ENCODE results near the gene ESPNL.
"Not testable (repeated sequence)": the region's sequence is repeated elsewhere in the genome, so short reads cannot be mapped to it uniquely, and the experiment has no call there.

Gene ESPNL

DNA sequence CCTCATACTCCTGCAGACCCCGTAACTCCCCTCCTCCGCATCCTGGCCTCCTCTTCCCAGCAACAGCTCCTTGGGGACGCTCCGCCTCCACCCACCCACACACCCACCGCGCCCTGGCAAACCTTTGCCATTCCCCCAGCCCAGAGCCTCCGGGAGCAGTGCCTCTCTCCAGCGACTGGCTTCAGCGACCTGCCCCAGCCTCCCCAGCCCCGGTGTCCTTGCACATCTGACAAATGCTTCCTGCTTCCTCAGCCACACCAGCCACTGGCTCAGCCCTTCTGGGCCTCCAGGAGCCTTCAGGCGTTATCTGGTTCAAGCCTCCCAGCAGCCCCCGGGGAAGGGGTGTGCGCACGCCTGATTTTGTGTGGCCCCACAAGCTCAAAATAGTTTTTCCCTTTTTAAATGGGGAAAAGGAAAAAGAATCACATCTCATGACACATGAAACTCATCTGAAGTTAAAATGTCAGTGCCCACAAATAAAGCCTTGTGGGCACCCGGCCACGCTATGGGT lies 14.2 kb downstream of the ESPNL start:
- Histone ChIP-seq H3K27me3 (ENCODE audit: insufficient read depth, low read length, poor library complexity) (no peaks in the 10 kb centered on the region), H4K8ac (ENCODE audit: low read depth, low read length) (no peak overlapping the region), H3K9ac (ENCODE audit: low read length) (no peak overlapping the region), H2BK120ac (ENCODE audit: low read depth, low read length) (no peak overlapping the region), H3K4ac (ENCODE audit: low read depth, low read length) (no peak overlapping the region), H2BK15ac (replicated peaks; ENCODE audit: low read depth) (no peak overlapping the region), H4K5ac (ENCODE audit: low read length) (no peak overlapping the region), H3K36me3 (ENCODE audit: control insufficient read depth, insufficient read depth, low read length) (no peaks in the 10 kb centered on the region), H3K4me2 (ENCODE audit: low read length) (no peak overlapping the region), H3K79me1 (ENCODE audit: low read length) (no peaks in the 10 kb centered on the region), H3K27ac (ENCODE audit: low read depth, low read length) (no peak overlapping the region), H2BK5ac (ENCODE audit: low read length) (no peak overlapping the region), H2AK5ac (ENCODE audit: low read length) (no peak overlapping the region), H3K23ac (ENCODE audit: low read length) (no peak overlapping the region), H3K56ac (ENCODE audit: low read length) (no peak overlapping the region), H3K4me1 (ENCODE audit: control insufficient read depth, low read depth, low read length) (no peaks in the 10 kb centered on the region), H3K18ac (ENCODE audit: low read length) (no peak overlapping the region), H3K4me3 (ENCODE audit: low read length) (no peak overlapping the region), H3K79me2 (ENCODE audit: control insufficient read depth, insufficient read depth, low read length) (no peaks in the 10 kb centered on the region)
- no CpG with 5 or more reads among the region's 16 CpGs for whole genome bisulfite sequencing (ENCODE audit: extremely low coverage, insufficient coverage, low lambda C conversion rate)
- no peak for DNase-seq

DNA sequence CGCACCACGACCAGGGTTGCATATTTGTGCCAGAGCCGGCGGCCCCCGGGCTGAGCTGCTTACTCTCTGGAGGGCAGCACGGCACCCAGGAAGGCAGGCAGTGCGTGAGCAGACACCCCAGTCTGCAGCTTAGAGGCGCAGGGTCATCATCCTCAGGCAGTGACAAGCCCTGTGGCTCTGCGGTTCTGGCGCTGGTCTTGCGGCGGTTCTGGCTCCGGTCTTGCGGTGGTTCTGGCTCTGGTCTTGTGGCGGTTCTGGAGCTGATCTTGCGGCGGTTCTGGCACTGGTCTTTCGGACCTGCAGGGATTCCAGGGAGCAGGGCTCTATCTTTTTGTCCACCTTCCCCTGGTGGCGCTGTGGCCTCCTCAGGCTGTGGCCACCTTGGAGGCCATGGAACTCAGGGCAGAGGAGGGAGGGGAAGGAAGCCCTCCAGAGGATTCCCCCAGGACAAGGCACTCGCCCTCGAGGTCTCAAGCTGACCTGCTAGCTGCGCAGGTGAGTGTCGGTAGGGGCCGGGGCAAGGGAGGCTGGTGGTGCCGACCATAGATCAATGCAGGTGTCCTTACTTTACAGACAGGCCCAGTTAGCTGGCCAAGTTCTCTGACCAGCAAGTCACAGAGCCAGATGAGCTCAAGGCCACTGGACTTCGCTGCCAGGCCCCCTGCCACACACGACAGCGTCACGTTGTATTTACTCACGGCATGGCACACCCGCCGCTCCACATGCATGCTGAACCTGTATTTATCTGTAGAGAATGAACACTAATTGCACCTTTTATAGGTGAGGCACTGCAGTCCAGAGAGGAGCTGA lies 14.9 kb downstream of the ESPNL start:
- Histone ChIP-seq H3K4me2 (ENCODE audit: low read length) (no peak overlapping the region), H3K36me3 (ENCODE audit: control insufficient read depth, insufficient read depth, low read length) (no peaks in the 10 kb centered on the region), H3K79me2 (ENCODE audit: control insufficient read depth, insufficient read depth, low read length) (no peaks in the 10 kb centered on the region), H3K23ac (ENCODE audit: low read length) (no peak overlapping the region), H3K27me3 (ENCODE audit: insufficient read depth, low read length, poor library complexity) (no peaks in the 10 kb centered on the region), H4K5ac (ENCODE audit: low read length) (no peak overlapping the region), H2BK120ac (ENCODE audit: low read depth, low read length) (no peak overlapping the region), H3K56ac (ENCODE audit: low read length) (no peak overlapping the region), H3K79me1 (ENCODE audit: low read length) (no peaks in the 10 kb centered on the region), H3K4me3 (ENCODE audit: low read length) (no peak overlapping the region), H3K4ac (ENCODE audit: low read depth, low read length) (no peak overlapping the region), H4K8ac (ENCODE audit: low read depth, low read length) (no peak overlapping the region), H3K4me1 (ENCODE audit: control insufficient read depth, low read depth, low read length) (no peaks in the 10 kb centered on the region), H3K9ac (ENCODE audit: low read length) (no peak overlapping the region), H3K27ac (ENCODE audit: low read depth, low read length) (no peak overlapping the region), H2BK15ac (replicated peaks; ENCODE audit: low read depth) (no peak overlapping the region), H3K18ac (ENCODE audit: low read length) (no peak overlapping the region), H2BK5ac (ENCODE audit: low read length) (no peak overlapping the region), H2AK5ac (ENCODE audit: low read length) (no peak overlapping the region)
- no CpG with 5 or more reads among the region's 32 CpGs for WGBS (ENCODE audit: extremely low coverage, insufficient coverage, low lambda C conversion rate)
- no peak for DNase-seq

DNA sequence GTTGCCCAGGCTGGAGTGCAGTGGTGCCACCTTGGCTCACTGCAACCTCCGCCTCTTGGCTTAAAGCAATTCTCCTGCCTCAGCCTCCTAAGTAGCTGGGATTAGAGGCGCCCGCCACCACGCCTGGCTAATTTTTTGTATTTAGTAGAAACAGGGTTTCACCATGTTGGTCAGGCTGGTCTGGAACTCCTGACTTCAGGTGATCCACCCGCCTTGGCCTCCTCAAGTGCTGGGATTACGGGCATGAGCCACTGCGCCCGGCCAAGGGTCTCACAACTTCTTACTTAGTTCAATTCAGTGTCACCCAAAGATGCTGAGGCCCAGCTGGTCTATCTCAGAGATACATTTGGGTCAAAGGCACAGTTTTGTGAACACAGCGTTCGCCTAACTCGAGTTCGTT lies 15.6 kb downstream of the ESPNL start:
- H3K27ac ChIP-seq (ENCODE audit: low read depth, low read length), result not testable (repeated sequence)

DNA sequence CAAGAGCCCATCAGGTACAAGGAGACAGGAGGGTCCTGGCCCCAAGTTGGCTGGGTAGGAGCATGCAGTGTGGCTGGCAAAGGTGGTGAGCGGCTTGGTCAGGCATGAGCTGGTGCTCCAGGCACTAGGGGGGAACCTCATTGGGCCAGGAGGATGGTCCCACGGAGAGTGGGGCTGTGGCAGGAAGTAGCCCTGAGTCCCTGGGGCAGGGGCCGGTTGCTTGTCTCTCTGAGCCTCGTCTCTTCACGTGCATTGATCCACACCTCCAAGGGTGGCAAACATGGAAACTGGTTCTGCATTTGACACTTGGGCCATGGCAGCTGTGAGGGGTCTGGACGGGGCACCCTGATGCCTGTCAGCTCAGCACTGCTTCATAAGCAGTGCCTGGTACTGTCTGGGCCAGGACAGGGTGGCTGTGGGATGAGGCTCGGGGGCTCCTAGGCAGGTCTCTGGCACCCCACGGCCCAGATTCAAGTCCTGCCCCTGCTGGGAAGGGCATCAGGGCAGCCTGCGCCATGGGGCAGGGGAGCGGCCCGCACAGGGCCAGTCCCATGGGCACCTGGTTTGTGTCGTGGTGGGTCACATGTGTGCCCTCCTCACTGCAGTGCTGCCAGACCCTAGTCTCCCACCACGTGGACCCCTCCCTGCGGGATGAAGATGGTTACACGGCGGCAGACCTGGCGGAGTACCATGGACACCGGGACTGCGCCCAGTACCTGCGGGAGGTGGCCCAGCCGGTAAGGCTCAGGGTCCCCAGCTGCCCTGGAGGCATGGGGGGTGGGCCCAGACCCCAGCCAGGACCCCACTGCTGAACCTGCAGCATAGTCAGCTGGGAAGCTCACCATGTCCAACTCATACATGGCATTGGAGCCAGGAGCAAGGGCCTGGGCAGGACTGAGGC lies 16.4 kb downstream of the ESPNL start:
- H3K23ac ChIP-seq (ENCODE audit: low read length), result no peak overlapping the region
- no peak overlapping the region for H2BK120ac ChIP-seq (ENCODE audit: low read depth, low read length)
- H4K5ac ChIP-seq (ENCODE audit: low read length), result no peak overlapping the region
- H3K36me3 ChIP-seq (ENCODE audit: control insufficient read depth, insufficient read depth, low read length), result no peaks in the 10 kb centered on the region
- H3K4me1 ChIP-seq (ENCODE audit: control insufficient read depth, low read depth, low read length), result no peaks in the 10 kb centered on the region
- WGBS (ENCODE audit: extremely low coverage, insufficient coverage, low lambda C conversion rate), result no CpG with 5 or more reads among the region's 21 CpGs
- no peak overlapping the region for H3K4me3 ChIP-seq (ENCODE audit: low read length)
- H3K79me2 ChIP-seq (ENCODE audit: control insufficient read depth, insufficient read depth, low read length), result no peaks in the 10 kb centered on the region
- DNase-seq, result no peak
- no peak overlapping the region for H2BK5ac ChIP-seq (ENCODE audit: low read length)
- no peak overlapping the region for H3K56ac ChIP-seq (ENCODE audit: low read length)
- no peak overlapping the region for H2AK5ac ChIP-seq (ENCODE audit: low read length)
- no peak overlapping the region for H3K27ac ChIP-seq (ENCODE audit: low read depth, low read length)
- no peaks in the 10 kb centered on the region for H3K79me1 ChIP-seq (ENCODE audit: low read length)
- H2BK15ac ChIP-seq (replicated peaks; ENCODE audit: low read depth), result no peak overlapping the region
- no peak overlapping the region for H3K18ac ChIP-seq (ENCODE audit: low read length)
- no peak overlapping the region for H3K4ac ChIP-seq (ENCODE audit: low read depth, low read length)
- H3K9ac ChIP-seq (ENCODE audit: low read length), result no peak overlapping the region
- no peak overlapping the region for H3K4me2 ChIP-seq (ENCODE audit: low read length)
- H3K27me3 ChIP-seq (ENCODE audit: insufficient read depth, low read length, poor library complexity), result no peaks in the 10 kb centered on the region
- no peak overlapping the region for H4K8ac ChIP-seq (ENCODE audit: low read depth, low read length)

More for the DNA sequence above, 15.6 kb downstream of the ESPNL start:
- not testable (repeated sequence) for H2AK5ac ChIP-seq (ENCODE audit: low read length); H3K4me1 ChIP-seq (ENCODE audit: control insufficient read depth, low read depth, low read length); H3K4me2 ChIP-seq (ENCODE audit: low read length); H3K79me1 ChIP-seq (ENCODE audit: low read length); H3K36me3 ChIP-seq (ENCODE audit: control insufficient read depth, insufficient read depth, low read length); DNase-seq; H3K56ac ChIP-seq (ENCODE audit: low read length); H4K8ac ChIP-seq (ENCODE audit: low read depth, low read length); H3K9ac ChIP-seq (ENCODE audit: low read length); H3K27me3 ChIP-seq (ENCODE audit: insufficient read depth, low read length, poor library complexity); H4K5ac ChIP-seq (ENCODE audit: low read length); H3K79me2 ChIP-seq (ENCODE audit: control insufficient read depth, insufficient read depth, low read length); H2BK5ac ChIP-seq (ENCODE audit: low read length); H2BK120ac ChIP-seq (ENCODE audit: low read depth, low read length); H3K4me3 ChIP-seq (ENCODE audit: low read length); H3K23ac ChIP-seq (ENCODE audit: low read length); H2BK15ac ChIP-seq (replicated peaks; ENCODE audit: low read depth); H3K4ac ChIP-seq (ENCODE audit: low read depth, low read length); H3K18ac ChIP-seq (ENCODE audit: low read length)
- no CpG with 5 or more reads among the region's 12 CpGs for WGBS (ENCODE audit: extremely low coverage, insufficient coverage, low lambda C conversion rate)

DNA sequence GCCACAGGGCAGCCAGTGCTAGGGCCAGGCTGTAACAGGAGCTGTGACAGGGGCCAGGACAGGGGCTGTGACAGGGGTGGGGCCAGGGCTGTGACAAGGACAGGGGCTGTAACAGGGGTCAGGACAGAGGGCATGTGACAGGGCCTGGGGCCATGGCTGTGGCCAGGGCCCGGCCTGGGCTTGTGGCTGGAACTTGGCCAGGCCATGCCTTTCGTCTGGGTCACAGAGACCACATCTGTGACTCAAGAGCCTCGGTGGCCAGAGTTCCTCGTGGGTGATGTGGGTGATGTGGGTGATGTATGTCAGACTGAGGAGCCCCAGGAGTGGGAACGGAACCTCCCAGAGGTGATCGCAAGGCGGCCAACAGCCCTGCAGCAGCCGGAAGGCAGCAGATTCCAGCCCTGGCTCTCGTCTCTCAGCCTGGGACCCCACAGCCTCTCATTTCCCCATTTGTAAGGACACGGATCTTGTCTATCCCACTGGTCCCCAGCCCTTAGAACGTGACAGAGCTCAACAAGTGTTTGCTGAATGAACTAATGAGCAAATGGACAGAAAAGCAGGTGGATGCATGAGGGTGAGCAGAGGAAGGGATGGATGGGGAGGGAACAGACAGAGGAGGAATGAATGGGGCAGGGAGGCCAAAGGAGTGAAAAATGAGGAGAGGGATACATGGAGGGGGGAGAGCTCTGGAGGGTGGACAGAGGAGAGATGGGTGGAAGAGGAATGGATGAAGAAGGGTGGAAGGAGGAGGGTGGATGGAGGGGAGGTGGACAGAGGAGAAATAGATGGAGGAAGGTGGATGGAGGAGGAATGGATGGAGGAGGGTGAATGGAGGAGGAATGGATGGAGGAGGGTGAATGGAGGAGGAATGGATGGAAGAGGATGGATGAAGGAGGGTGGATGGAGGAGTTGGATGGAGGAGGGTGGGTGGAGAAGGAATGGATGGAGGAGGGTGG lies 17.3 kb downstream of the ESPNL start:
- H2BK120ac ChIP-seq (ENCODE audit: low read depth, low read length), result no peak overlapping the region
- H3K23ac ChIP-seq (ENCODE audit: low read length), result no peak overlapping the region
- no CpG with 5 or more reads among the region's 11 CpGs for WGBS (ENCODE audit: extremely low coverage, insufficient coverage, low lambda C conversion rate)
- no peak for DNase-seq
- H3K79me1 ChIP-seq (ENCODE audit: low read length), result no peaks in the 10 kb centered on the region
- H3K27ac ChIP-seq (ENCODE audit: low read depth, low read length), result no peak overlapping the region
- H2BK15ac ChIP-seq (replicated peaks; ENCODE audit: low read depth), result no peak overlapping the region
- no peak overlapping the region for H3K4me3 ChIP-seq (ENCODE audit: low read length)
- H3K56ac ChIP-seq (ENCODE audit: low read length), result no peak overlapping the region
- no peaks in the 10 kb centered on the region for H3K79me2 ChIP-seq (ENCODE audit: control insufficient read depth, insufficient read depth, low read length)
- no peaks in the 10 kb centered on the region for H3K36me3 ChIP-seq (ENCODE audit: control insufficient read depth, insufficient read depth, low read length)
- H3K4me1 ChIP-seq (ENCODE audit: control insufficient read depth, low read depth, low read length), result no peaks in the 10 kb centered on the region
- H3K4me2 ChIP-seq (ENCODE audit: low read length), result no peak overlapping the region
- H3K18ac ChIP-seq (ENCODE audit: low read length), result no peak overlapping the region
- no peak overlapping the region for H4K5ac ChIP-seq (ENCODE audit: low read length)
- H3K9ac ChIP-seq (ENCODE audit: low read length), result no peak overlapping the region
- no peak overlapping the region for H3K4ac ChIP-seq (ENCODE audit: low read depth, low read length)
- H2BK5ac ChIP-seq (ENCODE audit: low read length), result no peak overlapping the region
- H4K8ac ChIP-seq (ENCODE audit: low read depth, low read length), result no peak overlapping the region
- H2AK5ac ChIP-seq (ENCODE audit: low read length), result no peak overlapping the region
- H3K27me3 ChIP-seq (ENCODE audit: insufficient read depth, low read length, poor library complexity), result no peaks in the 10 kb centered on the region

All from mesendoderm (in vitro differentiated cells).